HG03575 (cell line): ENCODE results near the gene SLC19A1.

Experiments used
- ATAC-seq: cut with Tn5 transposase; IDR thresholded peaks from one replicate; pipeline ENCODE4 v1.9.1; 2021; ENCODE audit not compliant: unreplicated experiment, insufficient number of reproducible peaks, low FRiP score; ENCODE audit errors: extremely low read depth

The SLC19A1 gene

DNA sequence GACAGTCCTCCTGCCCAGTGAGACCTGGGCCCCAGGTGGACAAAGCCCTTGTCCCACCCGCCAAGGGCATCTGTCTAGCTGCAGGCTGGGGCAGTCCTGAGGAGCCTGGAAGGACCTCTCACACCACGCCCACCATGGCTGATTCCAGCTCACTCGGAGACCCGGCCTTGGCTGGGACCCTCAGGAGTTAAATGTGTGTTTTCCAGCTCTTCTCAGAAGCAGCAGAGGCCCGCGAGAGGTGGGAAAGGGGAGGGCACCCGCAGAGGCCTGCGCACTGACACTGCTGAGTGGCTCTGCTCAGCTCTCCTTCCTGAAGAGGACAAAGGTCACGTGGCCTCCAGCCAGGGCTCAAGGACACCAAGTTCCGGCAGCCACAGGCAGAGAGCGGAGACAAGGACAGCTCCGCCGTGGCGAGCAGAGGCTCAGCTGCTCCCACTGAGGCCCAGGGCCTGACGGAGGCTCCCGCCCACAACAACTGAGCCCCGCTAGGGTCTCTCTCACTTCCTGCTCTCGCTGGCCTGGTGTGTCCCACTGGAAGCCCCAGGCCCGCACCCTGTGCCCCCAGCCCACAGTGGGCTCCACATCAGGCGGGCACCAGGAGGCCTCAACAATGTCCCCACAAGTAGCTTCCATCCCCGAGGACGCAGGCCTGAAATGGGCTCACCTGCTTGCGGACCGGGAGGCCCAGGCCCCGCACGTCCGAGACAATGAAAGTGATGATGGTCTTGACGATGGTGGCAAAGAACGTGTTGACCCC, 16.9 kb downstream of the SLC19A1 start:
- no peak for ATAC-seq

DNA sequence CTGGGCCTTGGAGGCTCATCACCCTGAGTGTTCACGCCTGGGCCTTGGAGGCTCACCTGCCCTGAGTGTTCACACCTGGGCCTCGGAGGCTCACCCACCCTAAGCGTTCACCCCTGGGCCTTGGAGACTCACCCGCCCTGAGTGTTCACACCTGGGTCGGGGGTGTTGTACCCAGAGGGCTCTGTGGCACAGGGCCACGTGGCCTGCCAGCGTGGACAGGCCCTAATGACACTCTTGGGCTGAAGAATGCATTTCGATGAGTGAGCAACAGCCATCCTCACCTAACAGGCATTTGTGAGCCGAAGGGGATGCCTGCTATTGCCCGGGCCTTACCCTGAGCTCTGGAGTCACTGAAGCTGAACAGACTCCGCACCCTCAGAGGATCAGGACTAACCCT, 17.5 kb downstream of the SLC19A1 start:
- no peak for ATAC-seq

DNA sequence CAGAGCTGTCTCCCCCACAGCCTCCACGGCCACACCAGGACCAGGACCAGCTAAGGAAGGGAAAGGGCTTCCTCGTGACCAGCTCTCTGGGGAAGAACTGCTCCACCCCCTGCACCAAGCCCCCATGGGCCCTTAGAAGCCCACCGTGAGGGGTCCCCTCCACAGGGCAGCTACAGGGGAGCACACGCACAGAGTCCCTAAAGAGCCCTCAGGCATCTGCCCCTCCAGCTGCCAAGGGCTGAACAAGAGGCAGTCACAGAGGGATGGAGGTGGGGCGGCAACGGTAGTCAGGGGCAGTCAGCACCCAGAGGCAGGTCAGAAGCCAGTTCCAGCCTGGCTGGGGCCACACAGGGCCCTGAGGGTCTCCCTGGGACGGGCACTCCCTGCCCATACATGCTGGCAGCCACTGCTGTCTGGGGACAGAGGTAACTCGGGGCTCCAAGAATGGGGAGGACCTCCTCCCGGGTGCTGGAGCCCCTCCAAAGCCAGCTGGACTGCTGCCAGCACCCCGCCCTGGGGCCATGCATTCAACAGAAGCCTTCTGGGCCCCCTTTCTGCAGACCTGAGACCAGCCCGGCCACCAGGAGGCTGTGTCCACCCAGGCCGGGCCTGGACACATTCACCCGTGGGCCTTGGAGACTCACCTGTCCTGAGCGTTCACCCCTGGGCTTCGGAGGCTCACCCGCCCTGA, 18.7 kb downstream of the SLC19A1 start:
- no peak for ATAC-seq

DNA sequence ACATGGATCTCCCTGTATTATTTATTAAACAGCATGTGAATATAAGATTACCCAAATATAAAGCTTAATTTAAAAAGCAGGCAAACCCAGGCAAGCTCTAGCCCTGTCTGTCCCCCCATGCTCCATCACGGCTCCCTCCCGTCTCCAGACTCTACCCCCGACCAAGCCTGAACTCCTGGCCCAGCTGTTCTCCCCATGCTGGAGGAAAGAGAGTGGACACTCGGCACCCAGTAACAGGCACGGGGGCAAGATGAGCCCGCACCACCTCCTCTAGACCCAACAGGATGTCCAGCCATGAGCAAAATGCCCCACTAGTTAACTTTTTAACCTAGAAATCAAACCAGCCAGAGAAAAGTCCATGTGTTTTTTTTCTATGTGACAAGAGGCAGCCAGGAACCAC, 19.3 kb downstream of the SLC19A1 start:
- ATAC-seq = no peak

DNA sequence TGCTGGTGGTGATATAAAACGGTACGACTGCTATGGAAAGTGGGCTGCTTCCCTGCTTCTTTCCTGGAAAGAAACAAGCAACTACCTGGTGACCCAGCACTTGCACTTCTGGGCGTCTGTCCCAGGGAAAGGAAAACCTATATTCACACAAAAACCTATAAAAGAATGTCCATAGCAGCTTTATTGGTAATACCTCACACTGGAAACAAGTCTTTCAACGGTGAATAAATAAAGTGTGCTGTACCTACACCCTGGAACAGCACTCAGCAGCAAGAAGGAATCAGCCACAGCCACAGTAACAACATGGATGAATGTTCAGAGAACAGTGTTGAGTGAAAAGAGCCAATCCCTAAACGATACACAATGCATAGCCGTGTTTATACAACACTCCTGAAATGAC, 19.9 kb downstream of the SLC19A1 start:
- no peak for ATAC-seq

DNA sequence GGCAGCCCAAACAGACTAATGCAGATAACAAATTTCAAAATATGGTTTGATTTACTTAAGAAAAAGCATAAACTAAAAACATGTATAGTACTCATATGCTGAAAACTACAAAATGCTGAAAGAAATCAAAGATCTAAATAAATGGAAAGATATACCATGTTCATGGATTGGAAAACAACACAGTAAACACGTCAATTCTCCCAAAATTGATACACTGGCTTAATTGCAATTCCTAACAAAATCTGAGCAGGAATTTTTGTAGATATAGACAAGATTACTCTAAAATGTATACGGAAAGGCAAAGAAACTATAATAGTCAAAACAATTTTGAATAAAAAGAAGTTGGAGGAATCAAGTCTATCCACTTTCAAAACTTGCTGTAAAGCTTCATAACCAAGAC, 21.0 kb downstream of the SLC19A1 start:
- no peak for ATAC-seq

DNA sequence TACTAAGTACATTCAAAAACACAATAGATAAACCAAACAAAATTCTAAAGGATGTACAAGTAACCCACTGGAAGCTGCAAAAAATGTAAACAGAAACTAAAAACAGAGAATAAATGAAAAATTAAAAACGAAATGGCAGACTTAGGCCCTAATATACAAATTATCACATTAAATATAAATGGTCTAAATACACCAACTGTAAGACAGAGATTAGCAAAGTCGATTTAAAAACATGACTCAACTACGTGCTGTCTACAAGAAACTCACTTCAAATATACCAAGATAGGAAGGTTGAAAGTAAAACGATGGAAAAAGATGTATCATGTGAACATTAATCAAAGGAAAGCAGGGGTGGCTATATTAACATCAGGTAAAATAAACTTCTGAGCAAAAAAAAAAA, 23.1 kb downstream of the SLC19A1 start:
- no peak for ATAC-seq

DNA sequence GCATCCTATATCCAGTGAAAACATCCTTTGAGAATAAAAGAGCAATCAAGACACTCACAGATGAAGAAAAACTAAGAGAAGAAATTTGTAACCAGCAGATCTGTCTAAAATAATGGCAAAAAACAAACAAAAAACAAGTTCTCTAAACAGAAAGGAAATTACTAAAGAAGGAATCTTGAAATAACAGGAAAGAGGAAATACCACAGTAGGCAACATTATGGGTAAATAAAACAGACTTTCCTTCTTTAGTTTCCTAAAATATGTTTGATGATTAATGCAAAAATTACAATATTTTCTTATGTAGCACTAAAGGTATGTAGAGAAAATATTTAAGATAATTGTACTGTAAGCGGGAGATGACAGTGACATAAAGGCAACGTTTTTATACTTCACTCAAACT, 23.5 kb downstream of the SLC19A1 start:
- ATAC-seq = no peak

DNA sequence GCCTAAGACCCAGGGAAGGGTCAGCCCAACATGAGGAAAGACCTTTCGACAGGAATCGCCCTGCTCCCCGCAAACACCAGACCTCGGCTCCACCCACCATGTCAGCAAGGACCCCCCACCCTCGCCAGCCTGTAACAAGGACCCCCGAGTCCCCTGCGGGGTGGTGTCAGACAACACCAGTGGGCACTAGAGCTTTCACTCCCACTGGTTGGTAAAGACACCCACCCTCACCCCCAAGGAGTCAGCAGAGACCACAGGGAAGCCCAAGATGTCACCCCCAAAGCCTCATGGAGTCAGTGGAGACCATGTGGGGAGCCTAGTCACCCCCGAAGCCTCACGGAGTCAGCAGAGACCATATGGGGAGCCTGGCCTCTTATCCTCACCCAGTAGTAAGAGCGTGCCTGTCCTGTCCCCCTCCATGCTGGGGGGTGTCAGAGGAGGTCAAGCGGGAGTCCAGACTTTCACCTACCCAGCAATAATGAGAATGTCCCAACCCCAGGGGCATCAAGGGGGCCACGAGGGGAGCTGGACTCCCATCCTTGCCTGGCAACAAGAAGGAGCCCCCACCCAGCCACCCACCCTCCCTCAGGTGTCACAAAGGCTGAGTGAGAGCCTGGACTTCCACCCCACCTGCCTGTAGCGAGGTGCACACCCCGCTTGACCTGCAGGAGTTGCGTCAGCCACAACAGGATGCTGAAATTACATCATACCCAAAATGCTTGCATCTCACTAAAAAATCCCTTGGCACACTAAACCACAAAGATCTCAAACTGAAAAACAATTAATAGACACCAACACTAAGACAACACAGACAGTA, 24.8 kb downstream of the SLC19A1 start:
- ATAC-seq = no peak

DNA sequence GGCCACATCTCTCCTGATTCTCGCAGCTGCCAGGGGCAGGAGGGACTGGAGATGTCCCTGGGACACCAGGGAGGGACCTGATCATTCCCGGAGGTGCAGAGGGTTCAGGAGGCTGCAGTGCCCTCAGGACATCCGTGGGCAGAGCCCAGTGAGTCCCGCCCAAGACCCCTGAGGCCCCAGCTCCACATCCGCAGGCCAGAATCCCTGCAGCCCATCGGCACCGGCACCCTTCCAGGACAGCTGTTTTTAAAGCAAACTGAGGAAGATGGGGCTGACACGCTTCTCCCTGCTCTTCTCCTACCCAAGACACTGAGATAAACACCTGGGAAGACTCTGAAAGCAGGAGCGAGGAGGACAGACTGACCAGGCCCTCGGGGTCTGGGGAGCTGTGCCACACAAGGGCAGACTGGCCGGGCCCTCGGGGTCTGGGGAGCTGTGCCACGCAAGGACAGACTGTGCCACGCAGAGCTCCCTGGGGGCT, 25.5 kb downstream of the SLC19A1 start:
- ATAC-seq = no peak

DNA sequence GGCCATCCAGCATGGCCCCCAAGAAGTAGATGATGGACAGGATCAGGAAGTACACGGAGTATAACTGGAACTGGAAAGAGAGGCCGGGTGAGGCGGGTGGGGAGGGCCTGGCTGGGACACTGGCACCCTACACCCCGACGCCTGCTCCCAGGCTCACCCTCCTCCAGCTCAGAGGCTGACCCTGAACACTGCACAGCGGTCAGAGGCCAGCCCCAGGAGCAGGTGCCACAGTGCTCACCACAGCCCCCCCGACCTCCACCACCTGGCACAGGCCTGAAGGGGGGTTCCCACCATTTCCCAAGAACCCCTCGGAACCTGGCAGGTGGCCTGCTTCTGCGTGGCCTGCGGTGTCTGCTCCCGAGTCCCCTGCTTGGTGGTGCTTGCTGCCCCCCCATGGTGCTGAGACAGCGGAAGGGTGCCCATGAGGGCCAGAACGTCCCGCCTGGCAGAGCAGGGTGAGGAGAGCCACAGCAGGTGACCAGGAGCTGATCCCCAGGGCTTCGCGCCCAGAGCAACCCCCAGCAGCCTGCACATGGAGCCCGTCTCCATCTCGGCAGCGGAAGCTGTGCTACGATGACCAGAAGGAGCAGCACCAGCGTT, 26.1 kb downstream of the SLC19A1 start:
- ATAC-seq = no peak

DNA sequence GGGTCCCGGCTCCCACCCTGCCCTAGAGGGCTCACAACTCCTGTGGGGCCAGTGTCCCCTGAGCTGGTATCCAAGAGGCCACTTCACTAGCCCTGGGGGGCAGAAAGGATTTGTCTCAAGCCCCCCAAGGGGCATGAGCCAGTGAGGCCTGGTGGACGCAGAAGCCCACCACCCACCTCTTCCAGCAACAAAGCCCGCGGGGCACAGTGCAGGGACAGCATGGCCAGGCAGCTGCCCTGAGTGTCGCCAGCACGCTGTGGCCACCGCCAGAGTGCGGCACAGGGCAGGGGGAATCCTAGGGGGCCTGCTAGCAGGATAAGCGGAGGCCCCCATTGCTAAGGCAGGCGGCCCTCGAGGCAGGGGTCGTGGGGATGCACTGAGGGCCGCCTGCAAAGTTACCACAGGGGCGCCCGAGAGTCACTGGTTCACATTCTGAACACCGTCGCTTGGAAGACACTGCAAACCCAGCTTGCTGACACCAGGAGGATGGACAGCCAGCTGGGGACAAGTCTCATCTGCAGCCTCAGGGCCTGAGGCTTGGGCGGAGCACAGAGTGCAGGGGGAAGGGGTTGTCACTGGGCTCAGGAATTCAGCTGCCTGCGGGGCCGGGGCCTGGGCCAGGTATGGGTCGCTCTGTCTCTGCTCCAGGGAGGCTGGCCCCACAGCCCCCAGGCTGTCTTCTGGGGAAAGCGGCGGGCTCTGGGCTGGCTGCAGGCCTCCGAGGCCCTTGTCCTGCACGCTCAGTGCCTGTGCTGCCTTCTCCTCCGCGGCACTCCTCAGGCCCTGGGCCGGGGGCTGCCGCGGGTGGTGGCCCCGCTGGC, 26.8 kb downstream of the SLC19A1 start:
- ATAC-seq = no peak

DNA sequence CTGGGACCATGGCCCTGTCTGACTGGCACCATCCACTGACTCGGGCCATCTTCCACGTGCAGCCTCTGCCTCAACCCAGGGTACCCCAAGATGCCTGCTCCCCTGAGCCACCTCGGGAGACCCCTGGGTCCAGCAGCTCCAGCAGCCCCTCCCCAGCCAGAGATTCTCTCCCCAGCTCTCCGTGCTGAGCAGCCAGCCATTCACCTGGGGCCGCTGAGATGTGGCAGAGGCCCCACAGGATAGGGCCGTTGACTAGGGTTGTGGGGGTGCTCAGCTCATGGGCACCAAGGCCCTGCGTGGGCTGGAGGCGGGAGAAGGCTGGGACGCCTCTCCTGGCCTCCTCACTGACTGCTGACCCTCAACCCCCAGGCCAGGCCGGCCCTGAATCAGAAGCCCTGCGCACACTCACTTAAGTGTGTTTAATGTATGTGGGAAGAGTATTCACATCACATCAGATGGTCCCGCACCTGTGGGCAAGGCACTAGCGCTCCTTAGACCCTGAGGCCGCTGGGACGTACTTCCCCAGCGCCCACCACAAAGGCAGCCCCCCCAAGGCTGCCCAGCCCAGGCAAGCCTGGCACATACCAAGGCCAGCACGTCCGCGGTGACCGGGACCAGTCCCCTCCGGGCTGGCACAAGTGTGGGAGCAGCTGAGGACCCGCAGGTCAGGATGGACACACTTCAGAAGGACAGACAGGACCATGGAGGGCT, 27.8 kb downstream of the SLC19A1 start:
- no peak for ATAC-seq

DNA sequence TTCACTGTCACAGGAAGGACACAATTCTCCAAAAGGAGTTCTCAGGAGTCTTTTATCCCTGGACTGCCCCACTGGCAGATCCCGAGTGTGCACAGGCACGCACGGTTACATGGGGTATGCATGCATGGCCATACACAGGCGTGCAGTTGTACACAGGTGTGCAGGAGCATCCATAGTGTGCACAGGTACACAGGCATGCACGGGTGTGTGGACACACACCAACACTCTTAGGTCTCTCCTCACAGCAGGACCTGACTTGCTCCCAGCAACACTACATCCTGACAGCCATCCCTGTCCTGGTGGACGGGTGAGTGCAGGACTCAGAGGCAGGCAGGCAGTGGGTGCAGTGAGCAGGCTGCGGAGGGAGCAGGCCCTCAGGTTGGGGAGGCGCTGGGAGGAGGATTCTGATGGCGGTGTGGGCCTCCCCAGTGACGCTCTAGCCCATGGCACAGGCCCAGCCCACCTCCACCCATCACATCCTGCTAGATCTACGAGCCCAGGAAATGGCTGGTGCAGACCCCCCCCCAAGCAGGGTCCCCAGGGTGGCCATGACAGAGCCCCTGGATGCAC, 28.4 kb downstream of the SLC19A1 start:
- ATAC-seq = no peak

DNA sequence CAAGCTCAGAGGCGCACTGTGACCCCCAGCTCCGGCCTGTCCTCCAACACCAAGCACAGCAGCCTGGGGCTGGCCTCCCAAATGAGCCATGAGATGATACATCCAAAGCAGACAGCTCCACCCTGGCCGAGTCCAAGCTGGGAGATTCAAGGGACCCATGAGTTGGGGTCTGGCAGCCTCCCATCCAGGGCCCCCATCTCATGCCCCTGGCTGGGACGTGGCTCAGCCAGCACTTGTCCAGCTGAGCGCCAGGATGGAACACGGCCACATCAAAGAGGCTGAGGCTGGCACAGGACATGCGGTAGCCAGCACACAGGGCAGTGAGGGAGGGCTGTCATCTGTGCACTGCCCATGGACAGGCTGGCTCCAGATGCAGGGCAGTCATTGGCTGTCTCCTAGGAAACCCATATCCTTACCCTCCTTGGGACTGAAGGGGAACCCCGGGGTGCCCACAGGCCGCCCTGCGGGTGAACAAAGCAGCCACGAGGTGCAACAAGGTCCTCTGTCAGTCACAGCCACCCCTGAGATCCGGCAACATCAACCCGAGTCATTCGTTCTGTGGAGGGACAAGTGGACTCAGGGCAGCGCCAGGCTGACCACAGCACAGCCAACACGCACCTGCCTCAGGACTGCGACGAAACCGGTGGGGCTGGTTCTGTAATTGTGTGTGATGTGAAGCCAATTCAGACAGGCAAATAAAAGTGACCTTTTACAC, 29.1 kb downstream of the SLC19A1 start:
- ATAC-seq = no peak

DNA sequence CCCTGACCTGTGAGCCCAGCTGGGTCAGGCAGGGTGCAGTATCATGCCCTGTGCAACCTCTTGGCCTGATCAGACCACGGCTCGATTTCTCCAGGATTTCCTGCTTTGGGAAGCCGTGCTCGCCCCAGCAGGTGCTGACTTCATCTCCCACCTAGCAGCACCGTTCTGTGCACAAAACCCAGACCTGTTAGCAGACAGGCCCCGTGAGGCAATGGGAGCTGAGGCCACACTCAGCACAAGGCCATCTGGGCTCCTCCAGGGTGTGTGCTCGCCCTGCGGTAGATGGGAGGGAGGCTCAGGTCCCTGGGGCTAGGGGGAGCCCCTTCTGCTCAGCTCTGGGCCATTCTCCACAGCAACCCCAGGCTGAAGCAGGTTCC, 29.6 kb downstream of the SLC19A1 start:
- ATAC-seq = no peak
